ENCODE measurements around the gene TXNDC15.
A peak's percentile ranks its signal among the peaks of the same experiment; 100 is the strongest.
"Not testable (repeated sequence)": the region's sequence is repeated elsewhere in the genome, so short reads cannot be mapped to it uniquely, and the experiment has no call there.

Gene TXNDC15

GRCh38 chr5:134902071-134902801 is 28.1 kb downstream of the TXNDC15 start:
- no peak overlapping the region for H3K4me3 ChIP-seq (ENCODE audit: low read depth, low read length)

GRCh38 chr5:134904610-134905245 is 30.6 kb downstream of the TXNDC15 start, which contains the start of gene PCBD2:
TSS of gene PCBD2 (plus strand) at chr5:134905131. CDS start at chr5:134905140, 9 bp downstream.
- peak; percentile 90 for DNase-seq (ENCODE audit: low read depth)
- peak; percentile 73 for TF ChIP-seq CTCF (conservative IDR thresholded peaks at IDR 0.05; ENCODE audit: low read depth, low read length)
- H3K4me3 ChIP-seq (ENCODE audit: low read depth, low read length), result peak within 1 kb of the TSS; percentile 82

More at GRCh38 chr5:134902071-134902801, 28.1 kb downstream of the TXNDC15 start:
- no peak for DNase-seq (ENCODE audit: low read depth)
- no peak for TF ChIP-seq CTCF (conservative IDR thresholded peaks at IDR 0.05; ENCODE audit: low read depth, low read length)

GRCh38 chr5:134905246-134905996 is 31.2 kb downstream of the TXNDC15 start:
- peak overlapping the region; percentile 82 for H3K4me3 ChIP-seq (ENCODE audit: low read depth, low read length)
- peak; percentile 66 for TF ChIP-seq CTCF (conservative IDR thresholded peaks at IDR 0.05; ENCODE audit: low read depth, low read length)
- peak; percentile 84 for DNase-seq (ENCODE audit: low read depth)

- TF ChIP-seq CTCF (conservative IDR thresholded peaks at IDR 0.05; ENCODE audit: low read depth, low read length), result no peak
Observed at GRCh38 chr5:134906811-134907210, 32.6 kb downstream of the TXNDC15 start.

GRCh38 chr5:134910752-134911151 is 36.6 kb downstream of the TXNDC15 start:
- H3K4me3 ChIP-seq (ENCODE audit: low read depth, low read length); DNase-seq (ENCODE audit: low read depth): not testable (repeated sequence)

More at GRCh38 chr5:134906811-134907210, 32.6 kb downstream of the TXNDC15 start:
- H3K4me3 ChIP-seq (ENCODE audit: low read depth, low read length), result no peak overlapping the region
- DNase-seq (ENCODE audit: low read depth), result no peak

GRCh38 chr5:134911285-134912206 is 37.4 kb downstream of the TXNDC15 start:
- no peak for DNase-seq (ENCODE audit: low read depth)
- H3K4me3 ChIP-seq (ENCODE audit: low read depth, low read length), result no peak overlapping the region
- TF ChIP-seq CTCF (conservative IDR thresholded peaks at IDR 0.05; ENCODE audit: low read depth, low read length), result no peak
